ENCODE measurements around the gene PTPRR.

GRCh38 chr12:70706611-70707010, 213.9 kb downstream of the PTPRR start:
- TF ChIP-seq TOX (CRISPR knock-in tag; IDR thresholded peaks at IDR 0.05; ENCODE audit: borderline replicate concordance) = no peak
- TF ChIP-seq, protein P1, sequence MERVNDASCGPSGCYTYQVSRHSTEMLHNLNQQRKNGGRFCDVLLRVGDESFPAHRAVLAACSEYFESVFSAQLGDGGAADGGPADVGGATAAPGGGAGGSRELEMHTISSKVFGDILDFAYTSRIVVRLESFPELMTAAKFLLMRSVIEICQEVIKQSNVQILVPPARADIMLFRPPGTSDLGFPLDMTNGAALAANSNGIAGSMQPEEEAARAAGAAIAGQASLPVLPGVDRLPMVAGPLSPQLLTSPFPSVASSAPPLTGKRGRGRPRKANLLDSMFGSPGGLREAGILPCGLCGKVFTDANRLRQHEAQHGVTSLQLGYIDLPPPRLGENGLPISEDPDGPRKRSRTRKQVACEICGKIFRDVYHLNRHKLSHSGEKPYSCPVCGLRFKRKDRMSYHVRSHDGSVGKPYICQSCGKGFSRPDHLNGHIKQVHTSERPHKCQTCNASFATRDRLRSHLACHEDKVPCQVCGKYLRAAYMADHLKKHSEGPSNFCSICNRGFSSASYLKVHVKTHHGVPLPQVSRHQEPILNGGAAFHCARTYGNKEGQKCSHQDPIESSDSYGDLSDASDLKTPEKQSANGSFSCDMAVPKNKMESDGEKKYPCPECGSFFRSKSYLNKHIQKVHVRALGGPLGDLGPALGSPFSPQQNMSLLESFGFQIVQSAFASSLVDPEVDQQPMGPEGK (CRISPR knock-in tag; IDR thresholded peaks at IDR 0.05; ENCODE audit: borderline replicate concordance) = no peak
- TF ChIP-seq ESRRG (CRISPR knock-in tag; IDR thresholded peaks at IDR 0.05) = no peak
- TF ChIP-seq ISL1 (CRISPR knock-in tag; IDR thresholded peaks at IDR 0.05) = no peak

Data from SK-N-SH treated with all-trans-retinoic acid at 6 μM for 48 hours (cell line).